WI38 (cell line): Measurements from ENCODE around the gene ZNF330.

Source experiments
- H3K4me3 ChIP-seq: 2 replicates; pipeline ENCODE4 v1.5.1; 2011; ENCODE audit warnings: low read depth, mild to moderate bottlenecking, control low read depth, low read length
- CTCF ChIP-seq: IDR thresholded peaks from 2 replicates; pipeline ENCODE4 v1.5.1; 2012; ENCODE audit warnings: low read depth, mild to moderate bottlenecking, control low read depth, low read length

Gene ZNF330

GRCh38 chr4:141238186-141238585 lies 17.5 kb downstream of the ZNF330 start:
- TF ChIP-seq CTCF = no peak
- H3K4me3 ChIP-seq = no peak overlapping the region

- no peak for TF ChIP-seq CTCF
These were observed 19.6 kb downstream of the ZNF330 start for GRCh38 chr4:141240259-141240658.

GRCh38 chr4:141240671-141241070 lies 20.0 kb downstream of the ZNF330 start:
- no peak for TF ChIP-seq CTCF
- H3K4me3 ChIP-seq = no peak overlapping the region

More at GRCh38 chr4:141240259-141240658, 19.6 kb downstream of the ZNF330 start:
- H3K4me3 ChIP-seq = no peak overlapping the region

GRCh38 chr4:141241986-141242385 lies 21.3 kb downstream of the ZNF330 start:
- no peak overlapping the region for H3K4me3 ChIP-seq
- TF ChIP-seq CTCF = no peak

GRCh38 chr4:141244419-141244818 lies 23.7 kb downstream of the ZNF330 start:
- TF ChIP-seq CTCF = no peak
- H3K4me3 ChIP-seq = no peak overlapping the region

GRCh38 chr4:141246243-141246642 lies 25.5 kb downstream of the ZNF330 start:
- no peak overlapping the region for H3K4me3 ChIP-seq
- no peak for TF ChIP-seq CTCF

- TF ChIP-seq CTCF = no peak
- H3K4me3 ChIP-seq = no peak overlapping the region
These were observed 26.2 kb downstream of the ZNF330 start for GRCh38 chr4:141246683-141247429.
